Stimulated activated CD4-positive, alpha-beta T cell treated with anti-CD3 and anti-CD28 coated beads, Interleukin-1b, Interleukin-23, amount 100 ng/mL, for 1 hour (primary cell): ENCODE results near the gene DYNC2I2.
"Not testable (repeated sequence)": the region's sequence is repeated elsewhere in the genome, so short reads cannot be mapped to it uniquely, and the experiment has no call there.

Experiments used
- DNase-seq, 2 donors: peaks; one replicate each; pipeline ENCODE4 v3.0.0-alpha.2; 2020; ENCODE audit warnings: low read depth in 2 of 2

Gene DYNC2I2

GRCh38 chr9:128656416-128657343, at the start of gene DYNC2I2:
TSS of gene DYNC2I2 (minus strand) at chr9:128656847. CDS start at chr9:128656726, 121 bp downstream.
- peak; percentile 92 to 93 for DNase-seq

- DNase-seq: no peak
Observed at GRCh38 chr9:128706045-128706444, 49.4 kb upstream of the DYNC2I2 start.

DNA sequence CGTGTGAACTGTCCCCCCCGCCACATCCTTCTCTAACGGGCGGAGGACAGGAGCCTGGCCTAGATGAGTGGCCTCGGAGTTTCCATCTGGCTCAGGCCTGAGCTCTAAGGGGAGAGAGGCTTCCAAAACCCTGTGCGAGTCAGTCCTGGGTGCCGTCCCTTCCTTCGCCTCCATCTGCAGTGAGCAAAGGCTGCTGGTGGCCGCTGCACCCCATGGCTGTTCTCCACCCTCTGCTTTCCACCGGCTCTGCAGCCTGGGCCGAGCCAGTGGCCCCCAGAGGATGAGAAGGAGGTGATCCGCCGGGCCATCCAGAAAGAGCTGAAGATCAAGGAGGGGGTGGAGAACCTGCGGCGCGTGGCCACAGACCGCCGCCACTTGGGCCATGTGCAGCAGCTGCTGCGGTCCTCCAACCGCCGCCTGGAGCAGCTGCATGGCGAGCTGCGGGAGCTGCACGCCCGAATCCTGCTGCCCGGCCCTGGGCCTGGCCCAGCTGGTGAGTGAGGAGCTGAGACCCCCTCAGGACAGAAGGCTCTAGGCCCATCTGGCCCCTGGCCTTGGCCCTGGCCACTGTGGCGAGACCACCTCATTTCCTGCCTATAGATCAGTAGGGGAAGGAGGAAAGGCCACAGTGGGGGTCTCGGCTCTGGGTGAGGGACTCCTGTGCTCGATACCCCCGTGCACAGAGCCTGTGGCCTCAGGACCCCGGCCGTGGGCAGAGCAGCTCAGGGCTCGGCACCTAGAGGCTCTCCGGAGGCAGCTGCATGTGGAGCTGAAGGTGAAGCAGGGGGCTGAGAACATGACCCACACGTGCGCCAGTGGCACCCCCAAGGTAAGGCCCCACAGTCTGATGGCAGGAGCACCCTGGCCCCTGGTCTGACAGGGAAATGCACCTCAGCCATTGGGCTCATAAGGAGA, 48.7 kb upstream of the DYNC2I2 start:
- no peak for DNase-seq

DNA sequence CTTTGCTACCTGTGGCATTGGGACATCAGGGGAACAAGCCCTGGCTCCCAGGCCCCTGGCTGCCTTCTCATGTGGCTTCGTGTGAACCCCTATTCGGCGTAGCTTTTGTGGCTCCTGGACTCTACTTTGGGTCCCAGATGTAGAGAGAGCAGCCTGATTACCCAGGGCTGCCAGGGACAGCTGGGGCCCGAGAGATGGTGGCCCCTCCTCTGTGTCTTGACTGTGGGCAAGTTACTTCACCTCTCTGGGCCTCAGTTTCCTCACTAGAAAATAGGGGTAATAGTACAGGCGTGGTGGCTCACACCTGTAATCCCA, 47.7 kb upstream of the DYNC2I2 start:
- no peak for DNase-seq

- DNase-seq: no peak
Observed at GRCh38 chr9:128703616-128704355, 47.1 kb upstream of the DYNC2I2 start.

DNA sequence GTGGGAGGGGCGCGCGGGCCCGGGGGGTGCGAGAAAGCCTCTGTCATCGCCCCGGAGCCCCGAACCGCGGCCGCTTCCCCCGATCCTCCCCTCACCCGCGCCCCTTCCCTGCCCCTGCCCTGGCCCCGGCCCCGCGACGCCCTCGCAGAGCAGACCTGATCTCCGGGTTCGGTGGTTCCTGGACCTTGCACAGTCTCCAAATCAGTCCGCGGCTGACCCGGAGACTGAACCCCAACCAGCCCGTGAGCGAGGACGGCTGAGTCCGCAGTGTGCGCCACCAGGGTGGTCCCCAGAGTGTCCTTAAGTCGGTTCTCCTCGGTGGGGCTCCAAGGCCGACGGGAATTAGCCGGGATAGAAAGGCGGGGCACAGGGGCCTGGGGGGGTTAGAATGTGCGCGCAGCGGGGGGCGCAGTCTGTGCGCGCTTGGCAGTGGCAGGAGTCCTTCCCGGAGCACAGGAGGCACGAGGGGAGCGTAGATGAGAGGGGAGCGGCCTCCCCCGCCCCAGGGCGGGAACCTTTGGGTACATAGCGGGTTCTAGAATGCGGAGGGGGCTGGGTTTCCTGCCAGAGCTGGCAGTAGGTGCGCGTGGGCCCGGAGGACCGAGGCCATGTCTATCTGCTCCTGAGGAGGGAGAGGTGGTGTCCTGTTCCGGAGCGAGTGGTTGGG, 46.4 kb upstream of the DYNC2I2 start:
- DNase-seq: no peak

GRCh38 chr9:128702445-128702948, 45.9 kb upstream of the DYNC2I2 start, which contains the start of gene PKN3:
TSS of gene PKN3 (plus strand) at chr9:128702503. CDS start at chr9:128702916, 413 bp downstream.
- peak; percentile 75 to 86 for DNase-seq

DNA sequence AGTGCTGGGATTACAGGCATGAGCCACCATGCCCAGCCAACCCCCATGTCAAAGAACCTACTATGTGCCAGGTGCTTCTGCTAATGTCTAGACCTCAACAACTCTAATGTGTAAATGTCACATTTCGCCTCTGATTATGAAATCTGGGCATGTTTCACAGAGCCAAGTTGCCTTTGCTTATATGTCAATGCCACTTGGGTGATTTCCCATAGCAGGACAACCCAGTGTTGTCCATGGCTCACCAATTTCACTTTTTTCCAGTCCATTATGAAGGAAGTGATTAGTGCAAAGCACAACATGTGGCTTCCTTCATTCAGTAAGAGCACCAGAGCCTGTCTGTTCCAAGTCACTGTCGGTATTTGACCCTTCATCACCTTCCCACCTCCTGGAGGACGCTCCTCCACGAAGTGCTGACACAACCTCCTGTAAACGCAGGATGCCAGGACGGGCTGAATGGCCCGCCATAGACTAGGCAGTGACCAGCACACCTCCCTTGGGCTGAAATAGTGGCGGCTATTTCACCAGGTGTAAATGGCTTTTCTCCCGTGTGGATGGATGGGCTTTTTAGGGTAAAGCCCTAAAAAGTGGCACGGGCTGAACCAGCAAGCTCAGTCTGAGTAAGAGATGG, 44.7 kb upstream of the DYNC2I2 start:
- DNase-seq: no peak

GRCh38 chr9:128699096-128699795, 42.6 kb upstream of the DYNC2I2 start:
- not testable (repeated sequence) for DNase-seq

DNA sequence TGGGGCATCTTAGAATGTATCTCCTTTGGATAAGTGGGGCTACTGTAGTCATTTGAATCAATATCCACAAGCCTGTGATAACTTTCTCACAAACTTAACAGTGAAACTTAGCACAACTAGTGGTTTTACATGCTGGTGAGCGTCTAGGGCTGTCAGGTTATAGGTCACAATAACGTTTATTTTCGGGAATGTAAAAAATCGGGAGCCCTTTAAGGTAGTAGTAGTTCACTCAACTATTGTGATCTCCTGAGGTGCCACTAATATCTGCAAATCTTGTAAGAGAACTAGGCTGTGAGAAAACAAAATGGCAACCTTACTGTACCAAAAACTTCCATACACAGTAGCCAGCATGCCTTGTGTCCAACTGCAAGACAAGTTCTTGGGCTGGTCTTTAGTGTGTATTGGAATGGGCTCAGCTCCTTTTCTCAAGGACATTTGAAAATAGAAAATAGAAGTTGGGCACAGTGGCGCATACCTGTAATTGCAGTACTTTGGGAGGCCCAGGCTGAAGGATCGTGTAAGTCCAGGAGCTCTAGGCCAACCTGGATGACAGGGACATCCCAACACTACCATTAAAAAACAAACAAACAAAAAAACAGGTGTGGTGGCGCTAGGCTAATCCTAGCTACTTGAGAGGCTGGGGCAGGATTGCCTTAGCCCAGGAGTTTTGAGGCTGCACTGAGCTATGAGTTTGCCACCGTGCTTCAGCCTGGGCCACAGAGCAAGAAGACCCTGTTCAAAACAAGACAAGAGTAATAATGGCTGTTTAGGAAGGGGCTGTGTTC, 40.5 kb upstream of the DYNC2I2 start:
- DNase-seq: no peak

GRCh38 chr9:128694344-128694743, 37.7 kb upstream of the DYNC2I2 start:
- no peak for DNase-seq

GRCh38 chr9:128693738-128694137, 37.1 kb upstream of the DYNC2I2 start:
- DNase-seq: not testable (repeated sequence)

DNA sequence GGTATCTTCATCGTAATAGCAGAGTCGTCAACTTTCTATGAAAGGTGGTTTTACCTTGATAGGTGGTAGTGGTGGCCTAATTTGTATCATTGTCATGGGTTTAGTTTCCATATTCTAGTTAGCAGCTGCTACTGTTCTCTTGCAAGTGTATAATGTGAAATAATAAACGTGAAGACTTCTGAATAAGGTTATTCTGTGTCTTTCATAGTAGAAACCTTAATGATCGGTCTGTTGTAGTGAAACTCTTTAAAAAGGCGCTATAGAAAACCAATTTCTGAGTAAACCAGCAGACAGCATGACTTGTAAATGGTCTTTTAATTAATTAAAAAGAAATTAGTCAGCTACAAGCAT, 34.0 kb upstream of the DYNC2I2 start:
- DNase-seq: no peak

GRCh38 chr9:128689820-128690683, 33.4 kb upstream of the DYNC2I2 start:
- DNase-seq: no peak

DNA sequence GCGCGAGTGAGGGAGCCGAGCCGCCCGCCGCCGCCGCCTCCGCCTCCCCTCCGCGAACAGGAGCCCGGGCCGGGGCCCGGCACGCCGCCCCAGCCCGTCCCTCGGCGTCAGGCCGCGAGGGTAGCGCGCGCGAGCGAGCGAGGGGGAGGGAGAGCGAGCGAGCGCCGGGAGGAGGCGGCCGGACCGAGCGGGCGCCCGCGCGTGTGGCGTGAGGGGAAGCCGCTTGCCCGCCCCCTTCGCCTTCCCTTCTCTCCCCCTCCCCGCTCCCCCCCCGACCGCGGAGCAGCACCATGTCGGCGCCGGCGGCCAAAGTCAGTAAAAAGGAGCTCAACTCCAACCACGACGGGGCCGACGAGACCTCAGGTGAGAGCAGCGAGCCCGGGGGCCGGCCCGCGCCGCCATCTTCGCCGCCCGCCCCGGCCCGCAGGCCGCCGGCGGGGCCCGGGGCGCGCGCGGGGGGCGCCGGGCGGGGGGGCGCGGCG, 32.7 kb upstream of the DYNC2I2 start:
- peak in 1 of 2 donors; percentile 40 for DNase-seq

DNA sequence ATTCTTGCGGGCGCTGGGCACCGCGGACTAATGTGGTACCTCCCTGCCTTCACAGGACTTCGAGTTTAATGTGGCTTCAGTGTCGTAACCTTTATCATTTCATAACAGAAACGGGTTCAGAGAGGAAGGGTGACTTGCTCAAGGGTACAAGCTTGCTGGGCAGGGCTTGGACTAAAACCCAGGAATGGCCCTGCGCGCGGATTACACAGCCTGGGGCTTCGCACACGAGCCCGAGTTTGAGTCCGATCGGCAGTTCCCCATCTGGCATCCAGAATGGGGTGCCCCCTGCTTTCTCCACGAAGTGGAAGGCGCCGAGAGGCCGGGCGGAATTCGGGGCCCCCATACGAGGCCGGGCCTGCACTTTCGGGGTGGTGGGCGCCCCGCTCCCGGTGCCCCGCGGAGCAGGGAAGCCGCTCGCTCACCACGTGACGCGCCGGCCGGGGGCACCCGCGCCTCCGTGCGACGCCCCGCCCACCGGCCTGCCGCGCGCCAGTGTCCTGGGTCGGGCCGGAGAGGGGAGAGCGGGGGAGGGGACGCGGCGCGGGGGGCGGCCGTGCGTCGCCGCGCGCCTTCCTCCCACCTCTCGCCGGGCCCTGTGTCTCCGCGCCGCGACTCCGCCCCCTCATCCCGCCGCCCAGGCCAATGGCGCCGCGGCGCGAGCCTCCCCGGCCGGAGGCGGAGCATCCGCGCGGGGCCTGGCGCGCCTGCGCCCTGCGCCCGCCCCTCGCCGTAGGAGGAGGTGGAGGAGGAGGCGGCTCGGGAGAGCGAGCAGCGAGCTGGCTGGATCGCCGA, 32.0 kb upstream of the DYNC2I2 start, which contains the start of gene SET:
SET (plus strand) TSS at position 722 of the 792 bp plus-strand sequence. CDS start 361 bp downstream, outside the sequence.
- DNase-seq: peak; percentile 83 to 87

DNA sequence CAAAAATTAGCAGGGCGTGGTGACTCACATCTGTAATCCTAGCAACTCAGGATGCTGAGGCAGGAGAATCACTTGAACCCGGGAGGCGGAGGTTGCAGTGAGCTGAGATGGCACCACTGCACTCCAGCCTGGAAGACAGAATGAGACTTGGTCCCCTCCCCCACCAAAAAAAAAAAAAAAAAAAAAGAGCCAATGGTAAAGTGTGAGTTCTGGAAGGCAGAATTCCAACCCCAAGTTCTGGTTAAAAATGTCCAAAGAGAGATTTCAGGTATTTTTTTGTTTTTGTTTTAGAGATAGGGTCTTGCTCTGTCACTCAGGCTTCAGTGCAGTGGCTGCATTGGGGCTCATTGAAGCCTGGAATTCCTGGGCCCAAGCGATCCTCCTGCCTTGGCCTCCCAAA, 30.8 kb upstream of the DYNC2I2 start:
- no peak for DNase-seq
